ENCODE measurements around the gene LGALS4.
"Not testable (repeated sequence)": the region's sequence is repeated elsewhere in the genome, so short reads cannot be mapped to it uniquely, and the experiment has no call there.

GRCh38 chr19:38855751-38856150 is 43.0 kb upstream of the LGALS4 start:
- not testable (repeated sequence) for TF ChIP-seq EZH2 (IDR thresholded peaks at IDR 0.05; ENCODE audit: borderline replicate concordance, low read length)
- TF ChIP-seq, protein P1, sequence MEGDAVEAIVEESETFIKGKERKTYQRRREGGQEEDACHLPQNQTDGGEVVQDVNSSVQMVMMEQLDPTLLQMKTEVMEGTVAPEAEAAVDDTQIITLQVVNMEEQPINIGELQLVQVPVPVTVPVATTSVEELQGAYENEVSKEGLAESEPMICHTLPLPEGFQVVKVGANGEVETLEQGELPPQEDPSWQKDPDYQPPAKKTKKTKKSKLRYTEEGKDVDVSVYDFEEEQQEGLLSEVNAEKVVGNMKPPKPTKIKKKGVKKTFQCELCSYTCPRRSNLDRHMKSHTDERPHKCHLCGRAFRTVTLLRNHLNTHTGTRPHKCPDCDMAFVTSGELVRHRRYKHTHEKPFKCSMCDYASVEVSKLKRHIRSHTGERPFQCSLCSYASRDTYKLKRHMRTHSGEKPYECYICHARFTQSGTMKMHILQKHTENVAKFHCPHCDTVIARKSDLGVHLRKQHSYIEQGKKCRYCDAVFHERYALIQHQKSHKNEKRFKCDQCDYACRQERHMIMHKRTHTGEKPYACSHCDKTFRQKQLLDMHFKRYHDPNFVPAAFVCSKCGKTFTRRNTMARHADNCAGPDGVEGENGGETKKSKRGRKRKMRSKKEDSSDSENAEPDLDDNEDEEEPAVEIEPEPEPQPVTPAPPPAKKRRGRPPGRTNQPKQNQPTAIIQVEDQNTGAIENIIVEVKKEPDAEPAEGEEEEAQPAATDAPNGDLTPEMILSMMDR (conservative IDR thresholded peaks at IDR 0.05 in 1 of 2, IDR thresholded peaks at IDR 0.05 in 1 of 2; ENCODE audit: extremely low read depth in 1 of 2, insufficient read depth in 1 of 2, low read depth in 1 of 2, low read length in 2 of 2), result not testable (repeated sequence)
